HFFc6 (cell line): ENCODE measurements around the gene DLG2. TPM values are rescaled to one million over a fixed set of nuclear protein-coding genes. Genes with fewer than 3 reads are reported as not detected.

Source experiments
- DNase-seq: peaks from one replicate; pipeline ENCODE4 v3.0.0-alpha.2; 2018
- H3K27ac Mint-ChIP-seq: 2 replicates; pipeline ENCODE4 v1.8.0; 2020; ENCODE audit warnings: mild to moderate bottlenecking, mixed read lengths
- H3K27me3 Mint-ChIP-seq: 2 replicates; pipeline ENCODE4 v1.8.0; 2021; ENCODE audit warnings: mild to moderate bottlenecking, moderate library complexity, mixed read lengths; ENCODE audit not compliant: insufficient read depth
- H3K36me3 Mint-ChIP-seq: 2 replicates; pipeline ENCODE4 v1.8.0; 2021; ENCODE audit warnings: low read depth, mixed read lengths
- H3K4me1 Mint-ChIP-seq: 2 replicates; pipeline ENCODE4 v1.8.0; 2020; ENCODE audit warnings: low read depth, mixed read lengths
- H3K4me3 Mint-ChIP-seq: 2 replicates; pipeline ENCODE4 v1.8.0; 2020; ENCODE audit warnings: mild to moderate bottlenecking, moderate library complexity, mixed read lengths
- H3K9me3 Mint-ChIP-seq: 2 replicates; pipeline ENCODE4 v1.8.0; 2020; ENCODE audit warnings: mild to moderate bottlenecking, mixed read lengths
- total RNA-seq, 6 experiments: library from RNA; stranded (reverse); fragmentation: NEBNext Ultra II Directional; extraction: Animal tissue kit (Norgen Biotek cat#: 25700); gene quantifications; 2 replicates in 1 of 6; 3 replicates in 5 of 6; pipeline ENCODE4 v1.2.3, GENCODE V29; 2021
- TF ChIP-seq, protein P1 (sequence below): fragments of 200-600 bp; sonication (generic); IDR thresholded peaks from 2 replicates; pipeline ENCODE4 v1.5.0; 2021; ENCODE audit warnings: antibody characterized with exemption, mild to moderate bottlenecking

DLG2 gene
- total RNA-seq, 6 experiments from 2014 or later: 0.39 to 1.00 (median 0.80) TPM; not detected in 1

DNA sequence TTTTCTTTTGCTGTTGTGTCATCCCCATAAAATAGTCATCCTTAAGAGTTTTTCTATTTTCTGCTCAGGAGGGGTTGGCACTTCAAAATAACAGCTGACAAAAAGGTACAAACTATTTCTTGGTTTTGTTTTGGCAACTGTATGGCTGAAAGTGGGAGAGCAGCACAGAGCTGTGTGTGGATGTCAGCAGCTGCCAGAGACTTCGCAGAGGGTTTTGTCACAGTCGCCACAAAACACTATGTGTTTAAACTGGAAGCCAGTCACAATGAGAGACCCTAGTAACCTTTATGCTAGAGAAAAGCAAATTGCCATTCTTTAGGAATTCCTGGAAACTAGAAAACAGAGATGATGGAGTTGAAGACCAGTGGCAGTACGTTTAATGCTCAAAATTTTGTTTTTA is 2151.4 kb downstream of the DLG2 start:
- no peak for DNase-seq
- H3K9me3 Mint-ChIP-seq: no peaks in the 10 kb centered on the region; the same call in 1 of the 2 replicates
- no peak overlapping the region for H3K4me3 Mint-ChIP-seq
- TF ChIP-seq, protein P1, sequence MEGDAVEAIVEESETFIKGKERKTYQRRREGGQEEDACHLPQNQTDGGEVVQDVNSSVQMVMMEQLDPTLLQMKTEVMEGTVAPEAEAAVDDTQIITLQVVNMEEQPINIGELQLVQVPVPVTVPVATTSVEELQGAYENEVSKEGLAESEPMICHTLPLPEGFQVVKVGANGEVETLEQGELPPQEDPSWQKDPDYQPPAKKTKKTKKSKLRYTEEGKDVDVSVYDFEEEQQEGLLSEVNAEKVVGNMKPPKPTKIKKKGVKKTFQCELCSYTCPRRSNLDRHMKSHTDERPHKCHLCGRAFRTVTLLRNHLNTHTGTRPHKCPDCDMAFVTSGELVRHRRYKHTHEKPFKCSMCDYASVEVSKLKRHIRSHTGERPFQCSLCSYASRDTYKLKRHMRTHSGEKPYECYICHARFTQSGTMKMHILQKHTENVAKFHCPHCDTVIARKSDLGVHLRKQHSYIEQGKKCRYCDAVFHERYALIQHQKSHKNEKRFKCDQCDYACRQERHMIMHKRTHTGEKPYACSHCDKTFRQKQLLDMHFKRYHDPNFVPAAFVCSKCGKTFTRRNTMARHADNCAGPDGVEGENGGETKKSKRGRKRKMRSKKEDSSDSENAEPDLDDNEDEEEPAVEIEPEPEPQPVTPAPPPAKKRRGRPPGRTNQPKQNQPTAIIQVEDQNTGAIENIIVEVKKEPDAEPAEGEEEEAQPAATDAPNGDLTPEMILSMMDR: no peak
- H3K27me3 Mint-ChIP-seq: no peaks in the 10 kb centered on the region
- H3K4me1 Mint-ChIP-seq: no peaks in the 10 kb centered on the region
- H3K36me3 Mint-ChIP-seq: no peaks in the 10 kb centered on the region
- no peak overlapping the region for H3K27ac Mint-ChIP-seq

DNA sequence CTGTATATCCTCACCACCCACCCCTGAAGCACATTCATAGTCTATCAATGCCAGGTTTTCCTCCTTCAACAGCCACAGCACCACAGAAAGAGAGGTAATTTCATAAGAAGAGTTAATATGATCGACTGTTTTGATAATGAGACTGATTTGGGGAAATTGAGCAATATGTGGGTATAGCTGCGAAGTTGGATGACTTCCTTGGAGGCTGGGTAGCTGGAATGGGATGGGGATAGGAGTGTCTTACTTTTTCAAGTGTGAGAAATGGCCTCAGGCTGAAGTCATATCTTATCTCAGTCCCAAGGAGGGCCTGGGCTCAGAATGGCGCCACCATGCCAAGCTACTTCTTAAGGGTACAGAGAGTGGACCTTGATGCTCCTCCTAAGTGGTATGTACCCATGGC is 2153.4 kb downstream of the DLG2 start:
- TF ChIP-seq, protein P1: no peak
- H3K27ac Mint-ChIP-seq: no peak overlapping the region
- no peaks in the 10 kb centered on the region; the same call in 1 of the 2 replicates for H3K9me3 Mint-ChIP-seq
- H3K27me3 Mint-ChIP-seq: no peaks in the 10 kb centered on the region
- H3K4me3 Mint-ChIP-seq: no peak overlapping the region
- no peak for DNase-seq
- H3K36me3 Mint-ChIP-seq: no peaks in the 10 kb centered on the region
- H3K4me1 Mint-ChIP-seq: no peaks in the 10 kb centered on the region

DNA sequence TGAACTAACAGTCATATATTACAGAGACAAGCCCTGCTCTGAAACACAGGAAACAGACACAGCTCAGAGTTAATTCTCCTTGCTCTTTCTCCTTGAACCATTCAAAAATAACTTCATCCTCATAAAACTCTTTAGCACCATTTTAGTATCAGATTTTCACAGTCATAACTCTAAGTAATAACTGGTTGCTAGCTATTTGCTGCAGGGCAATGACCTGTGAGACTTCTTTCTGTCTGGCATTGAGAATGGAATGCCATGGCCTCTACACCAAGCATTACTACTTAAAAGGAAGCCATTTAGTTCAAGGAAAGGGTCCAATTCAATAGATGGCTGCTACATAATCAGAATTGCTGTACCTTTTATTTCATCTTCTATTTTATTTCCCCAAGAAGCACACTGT is 2154.3 kb downstream of the DLG2 start:
- no peak overlapping the region for H3K4me3 Mint-ChIP-seq
- H3K9me3 Mint-ChIP-seq: no peaks in the 10 kb centered on the region; the same call in 1 of the 2 replicates
- no peak for DNase-seq
- H3K27ac Mint-ChIP-seq: no peak overlapping the region
- H3K27me3 Mint-ChIP-seq: no peaks in the 10 kb centered on the region
- H3K36me3 Mint-ChIP-seq: no peaks in the 10 kb centered on the region
- H3K4me1 Mint-ChIP-seq: no peaks in the 10 kb centered on the region
- TF ChIP-seq, protein P1: no peak

DNA sequence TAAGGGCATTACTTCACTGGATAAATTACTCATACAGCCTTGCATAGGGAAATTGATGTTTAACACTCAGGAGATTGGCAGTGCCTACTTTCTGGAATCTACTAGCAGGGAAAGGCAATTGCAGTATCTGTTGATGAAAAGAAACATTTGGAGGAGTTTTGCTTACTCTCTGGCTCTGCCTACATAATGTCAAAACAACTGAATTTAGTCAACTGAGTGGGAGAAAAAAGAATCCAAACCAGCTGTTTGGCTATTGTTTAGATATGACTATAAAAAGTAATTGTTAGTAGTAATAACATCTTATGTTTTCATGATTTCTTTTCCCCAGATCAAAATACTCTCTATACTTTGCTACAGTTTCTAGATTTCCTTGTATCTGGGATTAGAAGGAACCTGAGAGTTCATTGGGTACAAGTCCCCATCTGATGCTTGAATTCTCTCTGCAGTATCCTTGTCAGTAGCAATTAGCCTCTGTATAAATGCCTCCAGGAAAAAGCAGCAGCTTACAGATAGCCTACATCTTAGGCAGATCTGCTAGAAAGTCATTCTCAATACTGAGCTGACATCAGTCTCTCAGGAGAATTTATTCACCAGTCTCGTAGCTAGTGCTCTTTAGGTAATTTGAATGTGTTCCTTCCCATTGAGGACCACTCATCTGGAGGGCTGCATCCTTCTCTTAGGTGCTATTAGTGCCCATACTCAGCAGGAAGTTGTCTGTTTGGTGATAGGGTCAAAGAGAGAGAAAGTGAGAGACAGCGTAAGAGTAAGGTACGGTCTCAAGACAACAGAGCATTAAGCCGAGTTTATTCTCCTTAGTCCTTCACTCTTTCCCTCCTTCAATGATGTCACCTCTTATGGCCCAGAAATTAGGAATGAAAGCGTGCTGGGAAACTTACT is 2155.1 kb downstream of the DLG2 start:
- Mint-ChIP-seq H3K27me3 (no peaks in the 10 kb centered on the region), H3K36me3 (no peaks in the 10 kb centered on the region), H3K27ac (no peak overlapping the region), H3K4me3 (no peak overlapping the region), H3K9me3 (no peaks in the 10 kb centered on the region), H3K4me1 (no peaks in the 10 kb centered on the region)
- DNase-seq: no peak
- TF ChIP-seq, protein P1: no peak

DNA sequence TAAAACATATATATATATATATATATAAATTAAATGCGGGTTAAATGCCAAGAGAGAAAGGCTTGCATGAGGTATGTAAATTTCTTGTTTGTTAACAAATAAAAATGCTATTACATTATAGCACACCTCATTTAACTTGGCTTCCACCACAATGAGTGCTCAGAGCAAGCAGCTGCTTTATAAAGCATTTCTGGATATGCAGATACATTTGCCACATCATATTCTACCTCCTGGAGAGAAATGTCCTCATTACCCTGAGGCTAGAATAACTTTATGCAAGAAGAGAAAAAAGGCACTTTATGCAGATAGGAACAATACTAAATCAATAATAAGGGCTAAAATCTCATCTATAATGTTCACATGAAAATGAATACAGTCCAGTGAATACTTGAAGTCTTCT is 2159.3 kb downstream of the DLG2 start:
- Mint-ChIP-seq H3K4me3 (no peak overlapping the region), H3K9me3 (no peaks in the 10 kb centered on the region), H3K27me3 (no peaks in the 10 kb centered on the region), H3K36me3 (no peaks in the 10 kb centered on the region), H3K27ac (no peak overlapping the region), H3K4me1 (no peaks in the 10 kb centered on the region)
- TF ChIP-seq, protein P1: no peak
- no peak for DNase-seq
